Measurements from ENCODE around the gene GFOD1.

- no peak for TF ChIP-seq CTCF (conservative IDR thresholded peaks at IDR 0.05; ENCODE audit: low read length)
- no peak for TF ChIP-seq EZH2phosphoT487 (IDR thresholded peaks at IDR 0.05; ENCODE audit: borderline replicate concordance)
These were observed 61.2 kb downstream of the GFOD1 start for GRCh38 chr6:13425943-13426931.
